WTC11 (cell line): ENCODE data around the gene ARMC8. TPM values are rescaled to one million over a fixed set of nuclear protein-coding genes. Genes with fewer than 3 reads are reported as not detected.

Source experiments
- ATAC-seq: fragments of 200-7000 bp; cut with Tn5 transposase; 2 replicates; pipeline ENCODE4 v1.10.0; 2021; ENCODE audit warnings: mild to moderate bottlenecking, moderate library complexity
- CTCF ChIA-PET: fragments of 300-600 bp; sonication (Branson Sonifier 250); formaldehyde crosslinking; loops from one replicate; lab custom pipeline; 2021; ENCODE audit warnings: antibody characterized with exemption; lab: Charles Lee
- POLR2A ChIA-PET: fragments of 350-600 bp; sonication (Branson Sonifier 250); formaldehyde crosslinking; loops from one replicate; lab custom pipeline; 2021; ENCODE audit warnings: antibody characterized with exemption; lab: Charles Lee
- DNase-seq: peaks from one replicate; pipeline ENCODE4 v3.0.0; 2021; ENCODE audit warnings: low spot score
- H3K27ac Mint-ChIP-seq: 2 replicates; pipeline ENCODE4 v1.8.0; 2021; ENCODE audit warnings: mixed read lengths
- H3K27me3 Mint-ChIP-seq: 2 replicates; pipeline ENCODE4 v1.8.0; 2021; ENCODE audit warnings: low read depth, mild to moderate bottlenecking, moderate library complexity, mixed read lengths
- H3K36me3 Mint-ChIP-seq: 2 replicates; pipeline ENCODE4 v1.8.0; 2021; ENCODE audit warnings: mixed read lengths
- H3K4me1 Mint-ChIP-seq: 2 replicates; pipeline ENCODE4 v1.8.0; 2022; ENCODE audit warnings: mixed read lengths
- H3K4me3 Mint-ChIP-seq: 2 replicates; pipeline ENCODE4 v1.8.0; 2021; ENCODE audit warnings: mild to moderate bottlenecking, moderate library complexity, mixed read lengths
- H3K9me3 Mint-ChIP-seq: 2 replicates; pipeline ENCODE4 v1.8.0; 2021; ENCODE audit warnings: mixed read lengths
- ARID4B ChIP-seq: sonication (generic); formaldehyde crosslinking; IDR thresholded peaks from 2 replicates; pipeline ENCODE4 v1.8.0; 2023; ENCODE audit warnings: missing genetic modification reagents, mild to moderate bottlenecking, borderline replicate concordance
- CDX4 ChIP-seq: fragments of 250-450 bp; sonication (Bioruptor Pico); IDR thresholded peaks from 2 replicates; pipeline ENCODE4 v1.9.0; 2021; ENCODE audit warnings: moderate library complexity, mild to moderate bottlenecking, inconsistent platforms, borderline replicate concordance
- E2F1 ChIP-seq: sonication (generic); formaldehyde crosslinking; IDR thresholded peaks from 2 replicates; pipeline ENCODE4 v1.8.0; 2022; ENCODE audit warnings: mild to moderate bottlenecking, missing genetic modification reagents
- E2F5 ChIP-seq: sonication (generic); formaldehyde crosslinking; IDR thresholded peaks from 2 replicates; pipeline ENCODE4 v1.8.1; 2022; ENCODE audit warnings: mild to moderate bottlenecking, moderate library complexity, missing genetic modification reagents
- FOXJ3 ChIP-seq: sonication (generic); formaldehyde crosslinking; IDR thresholded peaks from 2 replicates; pipeline ENCODE4 v1.9.0; 2021; ENCODE audit warnings: missing genetic modification reagents, mild to moderate bottlenecking, borderline replicate concordance
- GRHL2 ChIP-seq: fragments of 250-450 bp; sonication (Bioruptor Pico); IDR thresholded peaks from 2 replicates; pipeline ENCODE4 v1.8.0; 2022; ENCODE audit warnings: mild to moderate bottlenecking, moderate library complexity; ENCODE audit not compliant: insufficient replicate concordance, severe bottlenecking
- HMGA2 ChIP-seq: fragments of 250-450 bp; sonication (Bioruptor Pico); IDR thresholded peaks from 2 replicates; pipeline ENCODE4 v1.4.0; 2021; ENCODE audit warnings: mild to moderate bottlenecking, moderate library complexity
- NR1H2 ChIP-seq: sonication (generic); formaldehyde crosslinking; IDR thresholded peaks from 2 replicates; pipeline ENCODE4 v1.9.0; 2021; ENCODE audit warnings: mild to moderate bottlenecking, moderate library complexity, missing genetic modification reagents
- NR3C1 ChIP-seq: sonication (generic); formaldehyde crosslinking; conservative IDR thresholded peaks from 2 replicates; pipeline ENCODE4 v1.8.1; 2023; ENCODE audit warnings: low read depth, mild to moderate bottlenecking, missing genetic modification reagents
- OVOL2 ChIP-seq: fragments of 250-450 bp; sonication (Bioruptor Pico); IDR thresholded peaks from 2 replicates; pipeline ENCODE4 v1.9.0; 2021; ENCODE audit warnings: mild to moderate bottlenecking, borderline replicate concordance
- PRDM15 ChIP-seq: sonication (generic); formaldehyde crosslinking; IDR thresholded peaks from 2 replicates; pipeline ENCODE4 v1.8.0; 2022; ENCODE audit warnings: missing genetic modification reagents
- PREB ChIP-seq: sonication (generic); formaldehyde crosslinking; IDR thresholded peaks from 2 replicates; pipeline ENCODE4 v1.8.1; 2022; ENCODE audit warnings: mild to moderate bottlenecking, missing genetic modification reagents, moderate library complexity, borderline replicate concordance
- PRRX2 ChIP-seq: fragments of 250-450 bp; sonication (Bioruptor Pico); IDR thresholded peaks from 2 replicates; pipeline ENCODE4 v1.8.0; 2021; ENCODE audit warnings: mild to moderate bottlenecking
- SMAD3 ChIP-seq: sonication (generic); formaldehyde crosslinking; IDR thresholded peaks from 2 replicates; pipeline ENCODE4 v1.8.0; 2022; ENCODE audit warnings: missing genetic modification reagents, mild to moderate bottlenecking, borderline replicate concordance
- SMAD4 ChIP-seq: sonication (generic); formaldehyde crosslinking; IDR thresholded peaks from 2 replicates; pipeline ENCODE4 v1.8.0; 2022; ENCODE audit warnings: mild to moderate bottlenecking, missing genetic modification reagents
- SOX15 ChIP-seq: fragments of 250-450 bp; sonication (Bioruptor Pico); IDR thresholded peaks from 2 replicates; pipeline ENCODE4 v1.9.0; 2021; ENCODE audit warnings: mild to moderate bottlenecking
- SP1 ChIP-seq: sonication (generic); formaldehyde crosslinking; conservative IDR thresholded peaks from 2 replicates; pipeline ENCODE4 v1.8.1; 2022; ENCODE audit warnings: missing genetic modification reagents
- TP53 ChIP-seq: sonication (generic); formaldehyde crosslinking; IDR thresholded peaks from 2 replicates; pipeline ENCODE4 v1.8.1; 2023; ENCODE audit warnings: mild to moderate bottlenecking, missing genetic modification reagents
- USF1 ChIP-seq: sonication (generic); formaldehyde crosslinking; IDR thresholded peaks from 2 replicates; pipeline ENCODE4 v1.8.0; 2022; ENCODE audit warnings: mild to moderate bottlenecking, missing genetic modification reagents
- ZNF512 ChIP-seq: sonication (generic); formaldehyde crosslinking; IDR thresholded peaks from 2 replicates; pipeline ENCODE4 v1.8.1; 2022; ENCODE audit warnings: missing genetic modification reagents, borderline replicate concordance
- ZNF671 ChIP-seq: fragments of 250-450 bp; sonication (Bioruptor Pico); IDR thresholded peaks from 2 replicates; pipeline ENCODE4 v1.8.0; 2021; ENCODE audit warnings: mild to moderate bottlenecking
- total RNA-seq: library from RNA; stranded (reverse); gene quantifications from 3 replicates; pipeline ENCODE4 v1.2.3, GENCODE V29; 2021

Gene ARMC8
- total RNA-seq, 1 experiment from 2014 or later = 44.9 TPM

- TF ChIP-seq HMGA2 (CRISPR knock-in tag) (no peak), PREB (CRISPR knock-in tag) (no peak), PRRX2 (CRISPR knock-in tag) (no peak), SMAD4 (CRISPR knock-in tag) (no peak), NR1H2 (CRISPR knock-in tag) (no peak), PRDM15 (CRISPR knock-in tag) (no peak), ZNF671 (no peak), NR3C1 (CRISPR knock-in tag) (no peak)
- TF ChIP-seq, all 79 proteins: peak for 0
Measured at GRCh38 chr3:138137861-138138260, 49.2 kb upstream of the ARMC8 start (continued).

- Mint-ChIP-seq H3K4me3 (no peak overlapping the region), H3K4me1 (peaks cover 12% of the 10 kb centered on the region), H3K27ac (no peak overlapping the region), H3K9me3 (peaks cover 9% of the 10 kb centered on the region; the same call in 1 of the 2 replicates), H3K36me3 (no peaks in the 10 kb centered on the region), H3K27me3 (no peaks in the 10 kb centered on the region)
- ChIA-PET POLR2A (no interaction called here), CTCF (no interaction called here)
- no peak for ATAC-seq
- no peak for DNase-seq
- TF ChIP-seq USF1 (CRISPR knock-in tag) (no peak), ARID4B (CRISPR knock-in tag) (no peak), E2F5 (CRISPR knock-in tag) (no peak), SMAD3 (CRISPR knock-in tag) (no peak), ZNF512 (CRISPR knock-in tag) (no peak), OVOL2 (CRISPR knock-in tag) (no peak), CDX4 (CRISPR knock-in tag) (no peak), GRHL2 (CRISPR knock-in tag) (no peak), E2F1 (no peak), SP1 (CRISPR knock-in tag) (no peak), PREB (CRISPR knock-in tag) (no peak), TP53 (CRISPR knock-in tag) (no peak), FOXJ3 (CRISPR knock-in tag) (no peak), SOX15 (no peak)
Measured at GRCh38 chr3:138139691-138140090, 47.4 kb upstream of the ARMC8 start.
